Epithelial cell of esophagus (primary cell): Measurements from ENCODE around the gene ADGRL4.

ENCODE experiments used
- DNase-seq: peaks from one replicate; pipeline ENCODE4 v3.0.0; 2010; ENCODE audit warnings: low read depth
- H3K4me3 ChIP-seq: 2 replicates; pipeline ENCODE4 v1.5.1; 2011; ENCODE audit warnings: mild to moderate bottlenecking, low read length, control low read depth
- TF ChIP-seq, protein P1 (sequence below): IDR thresholded peaks from 2 replicates; pipeline ENCODE4 v1.5.1; 2011; ENCODE audit warnings: low read depth, mild to moderate bottlenecking, low read length, control low read depth, inconsistent platforms; ENCODE audit not compliant: insufficient read depth; ENCODE audit errors: missing control alignments

ADGRL4 gene

DNA sequence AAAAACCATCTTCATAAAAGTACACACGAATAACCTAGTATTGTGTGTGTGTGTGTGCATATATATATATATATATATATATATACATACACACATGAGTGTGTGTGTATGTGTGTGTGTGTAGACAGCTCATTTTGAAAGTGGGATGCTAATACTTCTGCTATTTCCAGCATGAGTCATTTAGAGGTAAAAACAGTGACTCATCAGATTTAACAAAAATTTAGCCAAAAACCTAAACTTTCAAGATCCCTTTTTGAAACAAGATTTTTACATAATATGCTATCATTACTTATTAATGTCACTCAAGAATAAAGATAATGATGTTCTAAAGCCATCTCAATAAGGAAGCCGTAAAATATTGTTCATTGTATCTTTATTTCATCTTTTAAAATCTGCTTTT lies 35.6 kb upstream of the ADGRL4 start:
- no peak overlapping the region for H3K4me3 ChIP-seq
- TF ChIP-seq, protein P1, sequence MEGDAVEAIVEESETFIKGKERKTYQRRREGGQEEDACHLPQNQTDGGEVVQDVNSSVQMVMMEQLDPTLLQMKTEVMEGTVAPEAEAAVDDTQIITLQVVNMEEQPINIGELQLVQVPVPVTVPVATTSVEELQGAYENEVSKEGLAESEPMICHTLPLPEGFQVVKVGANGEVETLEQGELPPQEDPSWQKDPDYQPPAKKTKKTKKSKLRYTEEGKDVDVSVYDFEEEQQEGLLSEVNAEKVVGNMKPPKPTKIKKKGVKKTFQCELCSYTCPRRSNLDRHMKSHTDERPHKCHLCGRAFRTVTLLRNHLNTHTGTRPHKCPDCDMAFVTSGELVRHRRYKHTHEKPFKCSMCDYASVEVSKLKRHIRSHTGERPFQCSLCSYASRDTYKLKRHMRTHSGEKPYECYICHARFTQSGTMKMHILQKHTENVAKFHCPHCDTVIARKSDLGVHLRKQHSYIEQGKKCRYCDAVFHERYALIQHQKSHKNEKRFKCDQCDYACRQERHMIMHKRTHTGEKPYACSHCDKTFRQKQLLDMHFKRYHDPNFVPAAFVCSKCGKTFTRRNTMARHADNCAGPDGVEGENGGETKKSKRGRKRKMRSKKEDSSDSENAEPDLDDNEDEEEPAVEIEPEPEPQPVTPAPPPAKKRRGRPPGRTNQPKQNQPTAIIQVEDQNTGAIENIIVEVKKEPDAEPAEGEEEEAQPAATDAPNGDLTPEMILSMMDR: no peak
- DNase-seq: peak; percentile 55

DNA sequence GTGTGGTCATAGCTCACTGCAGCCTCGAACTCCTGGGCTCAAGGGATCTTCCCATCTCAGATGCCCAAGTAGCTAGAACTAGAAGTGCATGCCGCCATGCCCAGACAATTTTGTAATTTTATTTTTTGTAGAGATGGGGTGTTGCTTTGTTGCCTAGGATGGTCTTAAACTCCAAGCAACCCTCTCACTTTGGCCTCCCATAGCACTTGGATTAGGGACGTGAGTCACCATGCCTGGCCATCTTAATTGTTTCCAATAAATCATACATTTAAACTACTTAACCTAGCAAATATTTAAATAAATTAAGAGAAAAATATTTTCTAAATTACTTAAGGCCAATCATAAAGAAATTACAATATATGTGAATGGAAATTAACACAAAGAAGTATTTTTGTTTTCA lies 35.1 kb upstream of the ADGRL4 start:
- DNase-seq: no peak
- no peak overlapping the region for H3K4me3 ChIP-seq
- TF ChIP-seq, protein P1: no peak

DNA sequence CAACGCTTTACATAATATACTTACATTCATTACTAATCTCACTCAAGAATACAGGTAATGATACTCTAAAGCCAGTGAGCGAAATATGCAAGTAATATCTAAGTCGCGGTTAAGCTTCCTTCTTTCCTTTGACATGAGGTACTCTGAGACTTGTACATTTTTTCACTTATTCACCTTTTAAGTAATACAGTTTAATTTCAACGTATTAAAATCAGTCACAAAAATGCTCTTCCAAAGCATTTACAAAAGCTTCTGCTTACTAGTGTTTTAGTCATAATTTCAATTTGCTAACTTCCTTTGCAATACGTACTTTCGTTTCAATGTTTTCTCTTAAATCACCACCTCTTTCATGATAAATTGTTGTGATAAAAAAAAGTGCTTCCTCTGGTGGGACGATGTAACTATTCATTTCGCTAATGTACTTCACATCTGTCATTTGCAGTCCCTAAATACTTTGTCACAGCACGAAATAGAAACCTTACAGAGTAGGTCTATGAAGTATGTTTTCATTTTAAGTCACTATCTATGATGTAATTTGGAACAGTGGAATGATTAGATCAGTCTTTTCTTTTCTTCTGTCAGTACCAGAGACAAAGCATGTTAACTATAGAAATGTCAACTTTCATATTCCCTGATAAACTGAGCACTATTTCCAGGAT lies 34.0 kb upstream of the ADGRL4 start:
- no peak for DNase-seq
- no peak overlapping the region for H3K4me3 ChIP-seq
- TF ChIP-seq, protein P1: no peak

DNA sequence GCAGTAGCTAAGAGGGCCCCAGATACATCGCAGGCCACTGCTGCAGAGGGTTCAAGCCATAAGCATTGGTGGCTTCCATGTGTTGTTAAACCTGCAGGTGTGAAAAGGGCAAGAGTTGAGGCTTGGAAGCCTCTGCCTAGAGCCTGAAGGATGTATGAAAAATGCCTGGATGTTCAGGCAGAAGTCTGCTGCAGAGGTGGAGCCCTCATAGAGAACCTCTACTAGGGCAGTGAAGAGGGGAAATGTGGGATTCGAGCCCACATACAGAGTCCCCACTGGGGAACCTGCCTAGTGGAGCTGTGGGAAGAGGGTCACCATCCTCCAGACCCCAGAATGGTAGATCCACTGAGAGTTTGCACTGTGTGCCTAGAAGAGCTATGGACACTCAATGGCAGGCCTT lies 30.6 kb upstream of the ADGRL4 start:
- no peak for DNase-seq
- TF ChIP-seq, protein P1: no peak
- no peak overlapping the region for H3K4me3 ChIP-seq

DNA sequence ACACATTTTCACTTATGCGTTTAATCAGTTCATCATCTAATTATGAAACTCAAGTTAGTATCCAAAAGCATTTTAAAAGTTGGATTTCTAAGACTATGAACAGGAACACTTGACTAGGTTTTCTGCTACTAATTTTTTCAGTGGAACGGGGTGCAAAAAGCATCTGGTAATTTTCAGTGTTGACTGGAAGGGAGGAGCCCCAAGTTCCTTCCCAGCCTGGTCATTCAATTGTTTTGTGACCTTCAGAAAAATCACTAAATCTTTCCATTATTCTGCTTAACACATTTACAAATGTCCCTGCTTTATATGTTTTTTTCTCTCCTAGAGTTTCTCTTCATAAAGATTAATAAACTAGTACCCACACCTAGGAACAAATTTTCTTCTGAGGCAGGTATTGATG lies 6.0 kb upstream of the ADGRL4 start:
- DNase-seq: no peak
- TF ChIP-seq, protein P1: no peak
- H3K4me3 ChIP-seq: no peak overlapping the region

DNA sequence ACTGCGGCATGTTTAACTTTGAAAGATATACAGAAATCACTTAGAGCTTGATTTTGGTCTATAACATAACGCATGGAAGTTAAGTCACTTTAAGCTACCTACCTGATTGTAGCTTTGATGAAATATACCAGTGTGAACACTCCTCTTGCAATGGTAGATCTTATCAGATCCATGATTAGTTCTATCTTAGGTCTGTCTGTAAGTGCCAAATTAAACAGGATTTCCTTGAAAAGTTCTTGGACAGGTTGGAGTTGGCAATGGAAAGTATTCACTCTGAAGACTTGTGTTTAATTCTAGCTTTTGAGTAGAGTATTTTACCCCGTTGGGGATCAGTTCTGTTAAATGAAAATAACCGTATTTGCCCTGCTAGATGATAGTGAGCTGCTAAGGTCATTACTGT lies 4.1 kb upstream of the ADGRL4 start:
- DNase-seq: no peak
- no peak overlapping the region for H3K4me3 ChIP-seq
- TF ChIP-seq, protein P1: no peak

DNA sequence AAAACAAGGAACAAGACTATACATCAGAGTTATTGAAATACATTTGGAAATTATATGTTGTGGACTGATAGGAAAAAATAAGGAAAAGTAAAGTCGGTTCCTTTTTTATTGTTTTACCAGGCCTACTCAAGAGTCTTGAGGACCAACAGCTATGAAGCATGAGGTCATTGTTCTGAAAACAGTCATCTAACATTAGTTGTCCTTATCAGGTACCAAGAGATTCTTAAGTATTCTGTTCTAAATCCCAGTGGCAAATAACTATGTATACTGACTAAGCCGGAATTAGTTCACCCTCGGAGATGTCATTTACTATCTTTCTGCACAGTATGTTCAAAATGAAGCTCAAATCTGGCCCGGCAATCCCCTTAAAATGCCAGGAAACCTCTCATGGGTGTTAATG lies 585 bp downstream of the ADGRL4 start:
- no peak for DNase-seq
- TF ChIP-seq, protein P1: no peak
- H3K4me3 ChIP-seq: no peak overlapping the region
